Stimulated activated CD8-positive, alpha-beta memory T cell treated with anti-CD3 and anti-CD28 coated beads, Interleukin-7, amount 100 ng/mL, for 1 hour (primary cell): ENCODE results near the gene KCNK17.

Experiments used
- DNase-seq, 2 donors: peaks; one replicate each; pipeline ENCODE4 v3.0.0-alpha.2; 2020; ENCODE audit warnings: low read depth in 2 of 2

Gene KCNK17

DNA sequence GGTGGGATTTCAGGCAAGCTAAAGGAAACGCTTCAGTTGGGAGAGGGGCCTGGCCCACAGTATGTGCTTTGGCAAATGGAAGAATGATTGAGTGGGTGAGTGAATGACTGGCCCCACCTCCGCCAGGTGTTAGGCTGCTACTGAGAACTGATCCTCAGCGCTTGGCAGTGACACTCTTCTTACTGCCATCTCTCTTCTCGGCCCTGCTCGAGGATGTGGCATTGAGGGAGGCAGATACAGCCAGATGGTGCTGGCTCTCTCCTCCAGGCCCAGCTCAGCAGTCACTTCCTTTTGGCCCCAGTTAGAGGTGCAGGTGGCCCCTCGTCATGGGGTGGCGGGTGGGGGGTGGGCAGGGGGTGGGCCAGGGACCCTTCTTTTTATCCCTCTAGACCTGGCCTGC lies 46.0 kb downstream of the KCNK17 start:
- no peak for DNase-seq

DNA sequence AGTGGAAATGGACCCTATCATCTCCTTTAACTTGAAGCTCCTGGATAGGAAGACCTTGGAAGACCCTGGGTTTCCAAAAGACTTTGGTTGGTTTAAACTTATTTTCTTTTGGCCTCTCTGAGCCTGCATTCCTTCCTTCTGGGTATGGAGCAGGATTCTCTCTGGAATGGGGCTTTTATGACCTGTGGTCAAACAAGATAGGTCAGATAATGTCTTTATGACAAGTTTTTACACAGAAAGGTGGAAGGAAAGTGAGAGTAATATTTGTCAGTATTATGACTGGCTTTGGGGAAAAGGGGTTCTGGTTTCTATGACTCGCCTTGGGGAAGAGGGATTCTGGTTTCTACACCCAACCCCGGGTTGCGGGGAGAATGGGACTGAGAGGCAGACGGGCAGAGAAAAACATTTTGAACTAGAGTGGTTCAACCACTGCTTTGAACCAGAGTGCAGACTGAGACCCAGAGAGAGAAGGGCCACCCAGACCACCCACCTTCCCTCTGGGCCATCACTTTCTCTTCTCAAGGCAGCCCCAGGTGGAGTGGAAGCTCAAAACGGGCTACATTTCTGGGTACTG lies 47.4 kb downstream of the KCNK17 start:
- no peak for DNase-seq

DNA sequence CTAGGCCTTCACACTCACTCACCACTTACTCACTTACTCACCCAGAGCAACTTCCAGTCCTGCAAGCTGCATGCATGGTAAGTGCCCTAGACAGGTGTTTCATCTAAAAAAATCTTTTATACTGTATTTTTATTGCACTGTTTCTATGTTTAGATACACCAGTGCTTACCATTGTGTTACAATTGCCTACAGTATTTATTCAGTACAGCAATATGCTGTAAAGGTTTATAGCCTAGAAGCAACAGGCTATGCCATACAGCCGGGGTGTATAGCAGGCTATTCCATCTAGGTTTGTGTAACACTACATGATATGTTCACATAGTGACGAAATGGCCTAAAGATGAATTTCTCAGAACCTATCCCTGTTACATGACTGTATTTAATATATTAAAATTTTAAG lies 47.8 kb downstream of the KCNK17 start:
- DNase-seq = no peak

DNA sequence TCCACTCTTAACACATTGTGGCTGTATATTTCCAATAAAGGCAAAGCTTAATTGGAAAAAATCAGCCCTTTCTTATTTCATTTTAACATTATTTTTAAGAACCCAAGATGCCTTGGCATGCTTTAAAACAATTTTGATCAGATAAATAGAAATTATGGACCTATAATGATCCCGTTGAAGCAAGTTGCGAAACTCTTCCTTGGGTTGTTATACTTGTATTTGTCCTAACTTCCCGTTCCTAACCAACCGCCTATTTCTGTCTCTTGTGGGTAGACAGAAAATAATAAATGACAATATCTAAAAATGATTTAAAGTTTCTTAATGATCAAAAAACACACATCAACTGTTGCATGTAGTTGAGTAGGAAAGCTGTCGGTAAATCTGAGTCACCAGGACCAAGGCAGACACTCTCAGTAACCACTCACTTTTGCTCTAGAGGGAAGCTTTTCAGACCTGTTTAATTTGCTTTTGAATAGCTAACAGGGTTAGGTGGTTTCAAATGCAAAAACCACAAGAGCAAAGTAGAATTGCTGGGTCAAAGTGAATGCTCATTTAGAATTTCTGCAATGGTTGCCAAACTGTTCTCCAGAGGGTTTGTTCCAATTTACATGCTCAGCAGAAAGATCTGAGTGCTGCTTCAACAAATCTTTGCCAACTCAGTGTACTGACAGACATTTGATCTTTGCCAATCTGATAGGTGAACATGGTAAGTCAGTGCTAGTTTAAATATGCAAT lies 50.7 kb downstream of the KCNK17 start:
- no peak for DNase-seq

DNA sequence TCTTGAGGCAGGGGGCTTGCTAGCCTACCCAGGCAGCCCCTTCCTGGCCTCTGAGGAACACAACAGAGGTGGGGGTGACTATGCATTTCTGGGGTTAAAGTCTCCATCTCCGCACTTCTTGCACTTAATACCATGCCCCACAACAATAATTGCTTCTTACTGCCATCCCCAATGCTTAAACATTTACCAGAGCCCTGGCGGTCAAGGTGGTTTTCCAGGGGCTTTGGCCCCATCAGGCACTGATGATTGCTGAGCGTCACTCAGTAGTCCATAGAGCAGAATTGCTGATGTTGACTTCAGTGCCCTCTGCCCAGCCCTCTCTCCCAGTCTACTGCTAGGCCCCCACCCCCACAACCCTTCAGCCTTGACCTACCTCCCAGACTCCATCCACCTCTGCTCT lies 52.5 kb downstream of the KCNK17 start:
- no peak for DNase-seq

DNA sequence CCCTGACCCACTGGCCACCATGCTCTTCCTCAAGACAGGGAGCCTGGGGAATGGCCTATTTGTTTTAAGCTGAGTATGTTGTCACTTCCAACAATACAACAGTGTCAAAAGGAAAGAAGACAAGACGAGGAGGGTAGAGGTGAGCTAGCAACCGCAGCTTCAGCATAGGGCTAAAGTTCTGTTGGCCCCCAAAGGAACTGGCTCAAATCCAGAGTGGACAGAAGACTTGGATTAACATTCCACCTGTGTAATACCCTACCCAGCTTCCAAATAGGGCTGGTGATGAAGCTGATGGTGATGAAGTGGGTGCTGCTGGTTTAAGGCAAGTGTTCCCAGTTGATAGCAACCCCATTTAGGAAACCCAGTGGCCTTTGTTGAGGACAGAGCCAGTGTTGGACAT lies 53.3 kb downstream of the KCNK17 start:
- no peak for DNase-seq

DNA sequence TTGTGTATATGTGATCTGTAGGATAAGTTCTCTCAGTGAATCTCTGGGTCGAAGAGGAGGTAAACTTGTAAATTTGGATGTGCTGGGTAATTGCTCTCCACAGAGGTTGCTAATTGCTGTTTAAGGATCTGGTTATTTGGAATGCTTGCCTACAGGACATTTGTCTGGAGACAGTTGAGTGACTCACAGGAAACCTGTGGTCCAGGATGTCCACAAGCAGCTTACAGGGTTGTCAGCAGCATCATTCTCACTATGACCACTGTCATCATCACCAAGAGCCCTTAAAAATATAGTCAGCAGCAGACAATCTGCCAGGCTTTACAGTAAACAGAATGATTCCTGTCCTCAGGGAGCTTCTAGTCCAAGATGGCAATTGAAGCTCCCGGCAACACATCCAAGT lies 53.8 kb downstream of the KCNK17 start:
- DNase-seq = no peak

DNA sequence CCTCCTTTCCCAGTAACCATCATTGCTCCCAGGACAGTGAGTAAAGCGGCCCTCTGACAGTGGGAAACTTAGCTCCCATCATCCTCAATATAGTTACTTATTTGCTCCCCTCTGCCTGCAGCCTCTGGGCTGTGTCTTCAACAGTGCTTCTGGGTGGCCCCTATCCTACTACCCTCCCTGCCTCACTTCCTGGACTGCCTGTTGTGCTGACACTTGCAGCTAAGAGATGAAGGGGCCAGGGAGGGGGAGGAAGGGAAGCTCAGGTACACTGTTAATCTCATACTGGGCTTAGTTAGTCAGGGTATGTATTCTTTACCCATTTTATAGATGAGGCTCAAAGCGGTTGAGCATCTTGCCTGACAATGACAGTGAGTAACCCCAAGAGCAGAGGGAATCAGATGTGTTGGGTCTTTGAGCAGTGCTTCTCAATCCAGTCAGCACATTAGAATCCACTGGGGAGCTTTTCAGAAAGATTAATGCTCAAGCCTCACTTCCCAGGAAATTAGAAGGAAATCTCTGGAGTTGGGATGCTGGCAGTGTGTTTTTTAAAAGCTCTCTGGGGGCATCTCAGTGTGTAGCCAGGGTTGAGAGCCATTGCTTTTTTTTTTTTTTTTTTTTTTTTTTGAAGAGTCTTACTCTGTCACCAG lies 57.8 kb downstream of the KCNK17 start:
- no peak for DNase-seq

DNA sequence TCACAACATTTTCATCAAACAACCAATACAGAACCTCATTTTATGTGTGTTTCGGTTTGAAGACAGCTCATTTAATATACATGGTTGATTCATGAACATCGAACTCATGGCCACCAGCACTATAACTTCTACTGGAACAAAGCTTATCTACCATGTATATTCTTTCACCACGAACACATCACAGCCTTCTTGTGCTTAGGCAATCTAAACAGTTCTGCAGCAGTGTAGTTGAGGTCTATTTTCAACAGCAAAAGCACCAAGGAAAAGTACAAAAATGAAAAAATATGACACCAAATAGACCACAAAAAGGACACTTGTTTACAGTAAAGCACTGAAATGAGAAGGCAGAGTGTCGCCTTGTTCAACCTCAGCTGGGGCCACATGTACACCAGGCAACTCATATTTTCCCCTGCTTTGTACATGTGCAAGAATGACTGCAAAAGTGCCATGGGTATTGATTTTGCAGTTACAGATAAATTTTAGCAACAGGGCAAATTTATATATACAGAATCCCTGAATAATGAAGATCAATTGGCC lies 59.2 kb downstream of the KCNK17 start:
- DNase-seq = no peak

DNA sequence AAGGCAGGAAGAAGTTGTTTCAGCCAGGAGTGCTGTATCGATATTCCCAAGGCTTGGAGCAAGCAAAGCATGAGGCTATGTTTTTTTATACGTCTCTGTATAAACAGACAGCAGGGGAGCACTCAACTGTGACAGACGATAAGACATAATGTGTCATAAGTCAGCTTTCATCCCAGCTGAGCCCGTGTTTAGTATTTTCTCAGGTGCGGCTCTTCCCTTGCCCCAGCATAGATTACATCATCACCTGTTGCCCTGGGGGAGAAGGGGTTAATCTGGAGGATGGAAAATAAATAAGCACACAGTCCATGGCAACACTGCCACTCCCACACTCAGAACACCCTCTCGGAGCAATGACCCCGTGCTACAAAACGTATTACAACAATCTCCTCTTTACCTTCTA lies 62.8 kb downstream of the KCNK17 start:
- DNase-seq = no peak

DNA sequence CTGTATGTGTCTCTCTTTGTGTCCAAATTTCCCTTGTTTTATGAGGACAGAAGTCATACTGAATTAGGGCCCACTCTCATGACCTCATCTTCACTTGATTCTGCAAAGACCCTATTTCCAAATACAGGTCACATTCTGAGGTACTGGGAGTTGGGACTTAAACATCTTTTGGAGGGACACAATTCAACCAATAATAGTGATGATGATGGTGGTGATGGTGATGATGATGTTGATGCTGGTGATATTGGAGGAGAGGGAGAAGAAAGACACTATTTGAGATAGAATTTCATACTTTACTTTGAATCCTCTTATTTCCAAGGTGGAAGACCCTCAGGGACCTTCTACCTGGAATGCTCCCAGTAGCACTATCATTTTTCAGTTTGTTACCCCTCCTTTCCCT lies 63.7 kb downstream of the KCNK17 start:
- no peak for DNase-seq

DNA sequence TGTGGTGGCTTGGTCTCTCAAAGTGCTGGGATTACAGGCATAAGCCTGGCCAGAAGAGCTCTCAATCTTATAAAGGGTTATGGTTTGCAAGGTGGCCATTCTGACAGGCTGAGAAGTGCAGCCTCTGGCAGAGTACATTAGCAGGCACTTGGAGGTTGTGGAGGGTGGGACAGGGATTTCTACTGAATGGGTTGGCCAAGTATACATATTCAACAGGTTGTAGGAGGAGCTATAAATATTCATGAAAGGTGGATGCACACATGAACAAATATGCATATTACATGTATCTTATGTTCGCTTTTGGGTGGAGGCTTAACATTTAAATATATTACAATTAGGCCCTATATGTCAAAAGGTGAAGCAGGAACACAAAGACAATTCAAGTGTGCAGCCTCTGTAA lies 64.9 kb downstream of the KCNK17 start:
- no peak for DNase-seq
